Suprapubic skin (tissue), 4 donors: Measurements from ENCODE around the gene CEP170B.

Source experiments
- EP300 ChIP-seq: sonication (generic); formaldehyde crosslinking; IDR thresholded peaks from one replicate; pipeline ENCODE4 v1.6.1; 2017; ENCODE audit warnings: antibody characterized with exemption
- POLR2A ChIP-seq, 2 donors: fragments of 450-650 bp; IDR thresholded peaks; one replicate each; pipeline ENCODE4 v1.6.1; 2017; ENCODE audit warnings: antibody characterized with exemption in 2 of 2, mild to moderate bottlenecking in 2 of 2, moderate library complexity in 2 of 2
- POLR2AphosphoS5 ChIP-seq, 3 donors: sonication (generic); formaldehyde crosslinking; IDR thresholded peaks; one replicate each; pipeline ENCODE4 v1.6.1; 2017; ENCODE audit warnings: antibody characterized with exemption in 3 of 3
- TF ChIP-seq, protein P1 (sequence below), 2 donors: fragments of 200-600 bp in 1 of 2; fragments of 450-650 bp in 1 of 2; sonication (generic) in 1 of 2; IDR thresholded peaks; one replicate each; pipeline ENCODE4 v1.5.1; 2016 to 2019; ENCODE audit warnings: antibody characterized with exemption in 2 of 2, mild to moderate bottlenecking in 1 of 2, moderate library complexity in 1 of 2

DNA sequence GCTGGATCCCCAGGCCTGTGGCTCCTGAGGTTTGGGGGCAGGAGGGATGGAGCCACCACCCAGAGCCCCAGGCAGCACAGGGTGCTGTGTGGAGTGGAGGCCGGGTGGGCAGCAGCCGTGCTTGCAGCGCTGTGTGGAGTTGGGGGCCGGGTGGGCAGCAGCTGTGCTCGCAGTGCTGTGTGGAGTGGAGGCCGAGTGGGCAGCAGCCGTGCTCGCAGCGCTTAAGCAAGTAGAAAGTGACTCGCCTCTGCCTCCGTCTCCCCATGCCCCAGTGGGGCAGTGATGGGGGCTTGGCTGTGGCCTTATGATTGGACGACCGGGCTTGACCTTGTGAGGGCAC, 10.3 kb downstream of the CEP170B start:
- TF ChIP-seq, protein P1, sequence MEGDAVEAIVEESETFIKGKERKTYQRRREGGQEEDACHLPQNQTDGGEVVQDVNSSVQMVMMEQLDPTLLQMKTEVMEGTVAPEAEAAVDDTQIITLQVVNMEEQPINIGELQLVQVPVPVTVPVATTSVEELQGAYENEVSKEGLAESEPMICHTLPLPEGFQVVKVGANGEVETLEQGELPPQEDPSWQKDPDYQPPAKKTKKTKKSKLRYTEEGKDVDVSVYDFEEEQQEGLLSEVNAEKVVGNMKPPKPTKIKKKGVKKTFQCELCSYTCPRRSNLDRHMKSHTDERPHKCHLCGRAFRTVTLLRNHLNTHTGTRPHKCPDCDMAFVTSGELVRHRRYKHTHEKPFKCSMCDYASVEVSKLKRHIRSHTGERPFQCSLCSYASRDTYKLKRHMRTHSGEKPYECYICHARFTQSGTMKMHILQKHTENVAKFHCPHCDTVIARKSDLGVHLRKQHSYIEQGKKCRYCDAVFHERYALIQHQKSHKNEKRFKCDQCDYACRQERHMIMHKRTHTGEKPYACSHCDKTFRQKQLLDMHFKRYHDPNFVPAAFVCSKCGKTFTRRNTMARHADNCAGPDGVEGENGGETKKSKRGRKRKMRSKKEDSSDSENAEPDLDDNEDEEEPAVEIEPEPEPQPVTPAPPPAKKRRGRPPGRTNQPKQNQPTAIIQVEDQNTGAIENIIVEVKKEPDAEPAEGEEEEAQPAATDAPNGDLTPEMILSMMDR (IDR thresholded peaks at IDR 0.05): no peak
- TF ChIP-seq POLR2A (IDR thresholded peaks at IDR 0.05) (no peak), EP300 (no peak), POLR2AphosphoS5 (IDR thresholded peaks at IDR 0.05) (no peak)
